Measurements from ENCODE around the gene TAF1B.
"Not testable (repeated sequence)": the region's sequence is repeated elsewhere in the genome, so short reads cannot be mapped to it uniquely, and the experiment has no call there.

Gene TAF1B

DNA sequence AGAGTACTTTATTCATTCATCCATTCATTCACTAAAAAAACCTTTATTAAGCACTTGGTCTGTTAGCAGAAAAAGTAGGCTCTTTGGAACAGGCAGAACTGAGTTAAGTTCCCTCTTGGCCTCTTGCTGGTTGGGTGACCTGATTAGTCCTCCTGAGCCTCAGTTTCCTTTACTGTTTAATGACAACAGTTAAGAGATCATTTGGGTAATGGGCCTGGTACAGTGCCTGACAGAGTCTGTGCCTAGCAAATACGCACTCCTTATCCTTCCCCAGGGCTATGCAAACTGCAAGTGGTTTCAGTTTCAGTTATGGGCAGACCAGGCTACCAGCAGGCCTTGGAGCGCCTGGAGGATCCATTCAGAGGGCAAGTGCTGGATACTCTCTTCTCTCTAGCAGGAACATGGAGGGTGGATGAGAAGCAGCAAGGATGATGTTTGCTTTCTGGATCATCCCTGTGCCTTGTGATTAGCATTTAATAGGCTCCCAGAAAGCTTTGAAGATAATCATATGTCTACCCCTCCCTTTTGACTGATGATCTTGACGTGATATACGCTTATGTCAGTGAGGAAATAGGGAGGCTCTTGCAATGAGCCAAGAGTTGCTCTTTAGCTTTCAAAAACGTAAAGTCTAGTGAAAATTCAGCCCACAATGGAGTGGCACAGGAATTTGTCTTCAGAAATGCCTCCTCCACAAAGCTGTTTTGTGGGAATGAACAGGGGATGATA is 12.4 kb upstream of the TAF1B start:
- DNase-seq (ENCODE audit: low read depth in 2 of 2, low spot score in 1 of 2), result no peak

DNA sequence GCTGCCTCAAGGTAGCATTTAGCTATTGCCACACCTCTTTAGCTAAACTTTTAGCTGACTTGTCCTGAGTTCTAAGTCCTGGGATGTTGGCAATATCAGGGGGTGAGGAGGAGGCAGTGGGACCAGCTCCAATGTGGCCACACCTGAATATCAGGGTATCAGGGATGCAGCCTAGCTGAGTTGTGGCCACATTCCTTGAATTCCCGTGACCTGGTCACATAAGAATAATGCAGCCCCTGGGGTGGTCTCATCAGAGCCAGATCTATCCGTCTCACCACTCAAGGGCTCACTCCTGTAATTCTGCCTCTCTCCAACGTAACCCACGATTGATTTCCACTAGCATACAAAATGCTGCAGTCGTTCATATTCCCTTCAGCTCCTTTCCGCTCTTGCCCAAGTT is 11.6 kb upstream of the TAF1B start:
- no peak for DNase-seq (ENCODE audit: low read depth in 2 of 2, low spot score in 1 of 2)

DNA sequence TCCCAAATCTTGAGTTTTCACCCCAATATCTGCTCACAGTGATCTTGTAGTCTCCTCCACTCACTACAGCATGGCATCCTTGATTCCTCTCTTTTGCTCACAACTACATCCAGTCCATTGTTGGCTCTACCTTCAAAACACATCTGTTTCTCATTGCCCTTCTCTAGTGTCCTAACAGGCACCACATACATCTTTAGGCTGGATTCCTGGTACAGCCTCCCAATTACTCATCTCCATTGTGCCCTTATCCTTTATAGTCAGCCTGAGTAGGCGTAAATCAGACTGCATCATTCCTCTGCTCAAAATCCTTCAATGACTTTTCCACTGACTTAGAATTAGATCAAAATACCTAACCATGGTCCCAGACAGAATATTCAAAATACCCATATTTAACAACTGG is 10.7 kb upstream of the TAF1B start:
- no peak for DNase-seq (ENCODE audit: low read depth in 2 of 2, low spot score in 1 of 2)

GRCh38 chr2:9835068-9835467 is 8.2 kb upstream of the TAF1B start:
- DNase-seq (ENCODE audit: low read depth in 2 of 2, low spot score in 1 of 2), result not testable (repeated sequence)

DNA sequence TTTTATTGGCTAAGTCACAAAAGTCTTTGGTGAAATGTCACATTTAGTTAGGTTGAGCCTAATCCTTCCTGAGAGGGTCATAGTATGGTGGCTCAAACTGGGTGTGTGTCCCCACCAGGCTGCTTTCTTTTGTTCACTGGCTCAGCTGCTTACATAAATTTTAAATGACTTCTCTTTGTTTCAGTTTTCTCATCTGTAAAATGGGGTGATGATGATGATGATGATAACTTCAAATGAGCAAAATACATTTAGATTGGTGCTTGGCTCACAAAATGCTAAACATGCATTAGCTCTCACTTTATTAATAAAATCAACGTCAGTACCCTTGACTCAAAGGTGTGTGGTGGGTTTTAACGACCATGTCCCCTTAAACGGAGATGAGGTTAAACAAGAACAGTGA is 7.2 kb upstream of the TAF1B start:
- DNase-seq (ENCODE audit: low read depth in 2 of 2, low spot score in 1 of 2), result no peak

DNA sequence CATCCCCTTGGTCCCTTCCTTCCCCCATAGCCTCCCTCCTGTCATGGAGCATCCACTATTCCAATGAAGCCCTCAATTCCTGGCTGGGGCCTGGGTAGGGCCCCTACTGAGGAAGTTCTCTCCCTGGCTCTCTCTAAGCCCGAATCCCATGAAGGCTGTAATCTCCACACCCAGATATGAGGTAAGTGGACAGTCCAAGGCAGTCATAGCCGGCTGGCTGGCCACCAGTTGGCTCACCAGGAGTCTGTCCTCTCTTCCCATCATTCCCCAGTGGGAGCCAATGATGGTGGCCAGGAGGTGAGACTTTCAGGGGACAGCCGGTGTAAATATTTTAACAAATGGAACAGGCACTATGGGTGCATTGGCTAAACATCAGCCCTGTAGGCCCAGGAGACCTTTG is 6.8 kb upstream of the TAF1B start:
- no peak for DNase-seq (ENCODE audit: low read depth in 2 of 2, low spot score in 1 of 2)

- no peak for DNase-seq (ENCODE audit: low read depth in 2 of 2, low spot score in 1 of 2)
These were observed 5.8 kb upstream of the TAF1B start for GRCh38 chr2:9837451-9837850.

GRCh38 chr2:9838391-9838790 is 4.9 kb upstream of the TAF1B start:
- no peak for DNase-seq (ENCODE audit: low read depth in 2 of 2, low spot score in 1 of 2)

DNA sequence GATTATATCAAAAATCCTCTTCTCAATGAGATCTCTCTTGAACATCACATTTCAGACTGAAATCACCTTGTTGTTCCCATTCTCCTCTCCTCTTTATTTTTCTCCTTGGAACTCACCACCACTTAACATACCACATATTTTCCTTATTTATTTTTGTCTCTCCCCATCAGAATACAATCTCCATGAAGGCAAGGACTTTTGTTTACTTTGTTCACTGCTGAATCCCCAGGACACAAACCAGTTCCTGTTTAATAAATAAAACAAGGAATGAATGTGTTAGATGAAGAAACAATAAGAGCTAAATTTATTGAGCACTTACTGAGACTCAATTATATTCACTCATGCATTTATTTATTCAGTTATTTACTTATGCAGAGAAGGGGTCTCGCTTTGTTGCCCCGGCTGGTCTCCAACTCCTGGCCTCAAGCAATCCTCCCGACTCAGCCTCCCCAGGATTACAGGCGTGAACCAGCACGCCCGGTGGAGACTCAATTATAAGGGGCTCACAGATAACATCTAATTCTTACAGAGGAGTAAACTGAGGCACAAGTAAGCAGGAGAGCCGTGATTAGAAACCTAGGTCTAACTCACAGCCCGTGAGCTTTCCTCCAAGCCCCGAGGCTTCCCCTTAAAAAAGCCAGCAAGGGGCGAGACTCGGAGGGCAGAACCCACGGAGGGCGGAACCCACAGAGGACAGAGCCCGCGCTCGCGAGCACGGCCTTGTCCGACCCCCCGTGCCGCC is 616 bp upstream of the TAF1B start:
- no peak for DNase-seq (ENCODE audit: low read depth in 2 of 2, low spot score in 1 of 2)

GRCh38 chr2:9844036-9844483 is 786 bp downstream of the TAF1B start:
- DNase-seq (ENCODE audit: low read depth in 2 of 2, low spot score in 1 of 2), result no peak

GRCh38 chr2:9844576-9844975 is 1.3 kb downstream of the TAF1B start:
- DNase-seq (ENCODE audit: low read depth in 2 of 2, low spot score in 1 of 2), result no peak

GRCh38 chr2:9846554-9846953 is 3.3 kb downstream of the TAF1B start:
- no peak for DNase-seq (ENCODE audit: low read depth in 2 of 2, low spot score in 1 of 2)

- no peak for DNase-seq (ENCODE audit: low read depth in 2 of 2, low spot score in 1 of 2)
These were observed 3.9 kb downstream of the TAF1B start for GRCh38 chr2:9847140-9847539.

- no peak for DNase-seq (ENCODE audit: low read depth in 2 of 2, low spot score in 1 of 2)
These were observed 9.6 kb downstream of the TAF1B start for GRCh38 chr2:9852881-9853280.

DNA sequence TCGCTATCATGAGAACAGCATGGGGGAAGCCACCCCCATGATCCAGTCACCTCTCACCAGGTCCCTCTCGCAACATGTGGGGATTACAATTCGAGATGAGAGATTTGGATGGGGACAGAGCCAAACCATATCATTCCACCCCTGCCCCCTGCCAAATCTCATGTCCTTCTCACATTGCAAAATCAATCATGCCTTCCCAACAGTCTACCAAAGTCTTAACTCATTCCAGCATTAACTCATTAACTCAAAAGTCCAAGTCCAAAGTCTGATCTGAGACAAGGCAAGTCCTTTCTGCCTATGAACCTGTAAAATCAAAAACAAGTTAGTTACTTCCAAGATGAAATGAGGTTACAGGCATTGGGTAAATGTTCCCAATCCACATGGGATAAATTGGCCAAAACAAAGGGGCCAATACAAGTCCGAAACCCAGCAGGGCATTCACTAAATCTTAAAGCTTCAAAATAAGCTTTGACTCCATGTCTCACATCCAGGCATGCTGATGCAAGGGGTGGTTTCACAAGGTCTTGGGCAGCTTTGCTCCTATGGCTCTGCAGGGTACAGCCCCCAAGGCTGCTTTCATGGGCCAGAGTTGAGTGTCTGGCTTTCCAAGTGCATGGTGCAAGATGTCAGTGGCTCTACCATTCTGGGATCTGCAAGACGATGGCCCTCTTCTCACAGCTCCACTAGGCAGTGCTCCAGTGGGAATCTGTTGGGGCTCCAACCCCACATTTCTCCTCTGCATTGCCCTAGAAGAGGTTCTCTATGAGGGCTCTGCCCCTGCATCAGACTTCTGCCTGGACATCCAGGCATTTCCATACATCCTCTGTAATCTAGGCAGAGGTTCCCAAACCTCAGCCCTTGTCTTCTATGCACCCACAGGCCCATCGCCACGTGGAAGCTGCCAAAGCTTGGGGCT is 14.8 kb downstream of the TAF1B start:
- DNase-seq (ENCODE audit: low read depth in 2 of 2, low spot score in 1 of 2), result no peak

- DNase-seq (ENCODE audit: low read depth in 2 of 2, low spot score in 1 of 2), result no peak
These were observed 15.4 kb downstream of the TAF1B start for GRCh38 chr2:9858730-9859068.

DNA sequence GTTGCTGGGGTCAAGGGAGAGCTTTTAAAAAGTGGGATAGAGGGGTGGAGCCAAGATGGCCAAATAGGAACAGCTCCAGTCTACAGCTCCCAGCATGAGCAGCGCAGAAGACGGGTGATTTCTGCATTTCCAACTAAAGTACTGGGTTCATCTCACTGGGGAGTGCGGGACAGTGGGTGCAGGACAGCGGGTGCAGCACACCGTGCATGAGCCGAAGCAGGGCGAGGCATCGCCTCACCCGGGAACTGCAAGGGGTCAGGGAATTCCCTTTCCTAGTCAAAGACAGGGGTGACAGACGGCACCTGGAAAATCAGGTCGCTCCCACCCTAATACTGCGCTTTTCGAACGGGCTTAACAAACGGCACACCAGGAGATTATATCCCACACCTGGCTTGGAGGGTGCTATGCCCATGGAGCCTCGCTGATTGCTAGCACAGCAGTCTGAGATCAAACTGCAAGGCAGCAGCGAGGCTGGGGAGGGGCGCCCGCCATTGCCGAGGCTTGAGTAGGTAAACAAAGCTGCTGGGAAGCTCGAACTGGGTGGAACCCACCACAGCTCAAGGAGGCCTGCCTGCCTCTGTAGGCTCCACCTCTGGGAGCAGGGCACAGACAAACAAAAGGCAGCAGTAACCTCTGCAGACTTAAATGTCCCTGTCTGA is 17.8 kb downstream of the TAF1B start:
- not testable (repeated sequence) for DNase-seq (ENCODE audit: low read depth in 2 of 2, low spot score in 1 of 2)

GRCh38 chr2:9867881-9868280 is 24.6 kb downstream of the TAF1B start:
- no peak for DNase-seq (ENCODE audit: low read depth in 2 of 2, low spot score in 1 of 2)

GRCh38 chr2:9873337-9873736 is 30.1 kb downstream of the TAF1B start:
- no peak for DNase-seq (ENCODE audit: low read depth in 2 of 2, low spot score in 1 of 2)

- DNase-seq (ENCODE audit: low read depth in 2 of 2, low spot score in 1 of 2), result no peak
These were observed 33.8 kb downstream of the TAF1B start for GRCh38 chr2:9877026-9877425.

- no peak for DNase-seq (ENCODE audit: low read depth in 2 of 2, low spot score in 1 of 2)
These were observed 34.5 kb downstream of the TAF1B start for GRCh38 chr2:9877726-9878125.

All from stimulated activated CD8-positive, alpha-beta memory T cell treated with anti-CD3 and anti-CD28 coated beads, Interleukin-4, amount 100 ng/mL, for 4 hours (primary cell).